Left lung (tissue), 10 donors: Measurements from ENCODE around the gene STPG2. TPM values are rescaled to one million over a fixed set of nuclear protein-coding genes. Genes with fewer than 3 reads are reported as not detected.

Experiments used
- ATAC-seq: fragments of 200-7000 bp; cut with Tn5 transposase; one replicate; pipeline ENCODE4 v1.9.1; 2020; ENCODE audit warnings: moderate library complexity
- DNase-seq, 4 donors: peaks; one replicate each; pipeline ENCODE4 v3.0.0-alpha.2; 2013 to 2020
- H3K27ac ChIP-seq, 2 donors: fragments of 200-600 bp; sonication (generic) in 1 of 2; one replicate each; pipeline versions ENCODE4 v1.5.0 to v1.8.0; 2020 to 2021
- H3K27me3 ChIP-seq, 2 donors: fragments of 200-600 bp; sonication (generic) in 1 of 2; one replicate each; pipeline versions ENCODE4 v1.5.0 to v1.8.0; 2020 to 2021
- H3K36me3 ChIP-seq, 2 donors: fragments of 200-600 bp; sonication (generic) in 1 of 2; one replicate each; pipeline versions ENCODE4 v1.5.0 to v1.8.0; 2020 to 2021
- H3K4me1 ChIP-seq, 2 donors: fragments of 200-600 bp; one replicate each; pipeline ENCODE4 v1.8.0; 2021
- H3K4me3 ChIP-seq, 2 donors: fragments of 200-600 bp; sonication (generic) in 1 of 2; one replicate each; pipeline versions ENCODE4 v1.5.0 to v1.8.0; 2020 to 2021; ENCODE audit warnings: mild to moderate bottlenecking in 1 of 2
- H3K9me3 ChIP-seq, 2 donors: fragments of 200-600 bp; sonication (generic) in 1 of 2; one replicate each; pipeline versions ENCODE4 v1.5.0 to v1.8.0; 2020 to 2021
- CTCF ChIP-seq, 2 donors: fragments of 200-600 bp; sonication (generic) in 1 of 2; IDR thresholded peaks; one replicate each; pipeline versions ENCODE4 v1.5.0 to v1.8.0; 2021; ENCODE audit warnings: antibody characterized with exemption in 2 of 2
- intact Hi-C, 2 donors: fragments of 100-400 bp; cut with DNase I; formaldehyde crosslinking; loops; one replicate each; pipeline versions ENCODE4 v1.11.2 to v1.14.2; 2022
- polyA plus RNA-seq, 6 donors: library from polyadenylated mRNA; unstranded; fragments of 120-200 nt; gene quantifications; one replicate each; pipeline ENCODE4 v1.2.1, GENCODE V29; 2013; ENCODE audit not compliant: insufficient read length in 6 of 6
- total RNA-seq, 2 donors: library from RNA; stranded (reverse); fragmentation: NEBNext Ultra II Directional; extraction: Animal tissue kit (Norgen Biotek cat#: 25700); gene quantifications; one replicate each; pipeline ENCODE4 v1.2.1, GENCODE V29; 2021
- donor health status: DM: no; HTN: yes; CAD: no.
- donor health status: DM: no; HTN: no; CAD: no.

Gene STPG2
- total and polyA plus RNA-seq, 8 donors, result 0.13 to 0.76 (median 0.30) TPM

DNA sequence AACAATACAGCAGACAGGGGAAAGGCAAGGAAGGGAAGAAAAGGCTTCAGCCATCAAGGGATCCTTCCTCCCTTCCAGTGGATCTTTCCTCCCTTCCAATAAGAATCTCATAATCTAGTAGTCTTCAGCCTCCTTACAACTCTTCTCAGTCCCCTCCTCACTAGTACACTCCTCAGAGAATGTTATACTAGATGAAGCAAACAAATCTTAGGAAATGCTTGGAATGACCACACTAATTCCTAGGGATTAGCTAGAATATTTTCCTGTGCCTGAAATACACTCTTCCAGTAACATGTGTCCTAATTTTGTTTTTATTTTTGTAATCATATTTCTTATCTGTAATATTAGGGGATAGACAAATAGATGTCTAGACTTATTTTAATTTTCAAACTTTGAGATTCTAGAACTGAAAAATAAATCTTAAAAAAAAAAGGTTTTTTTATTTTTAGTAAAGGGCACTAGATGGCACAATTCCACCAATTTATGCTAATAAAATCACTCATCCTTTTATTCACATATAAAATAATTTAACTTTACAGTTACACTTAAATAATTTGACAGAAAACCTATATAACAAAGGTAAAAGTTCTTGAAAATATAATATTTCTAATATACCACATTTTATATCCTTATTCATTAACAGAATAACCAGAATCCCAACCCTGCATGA, 7.0 kb upstream of the STPG2 start:
- intact Hi-C loops, result no loop called here
- no peaks in the 10 kb centered on the region for H3K9me3 ChIP-seq
- ATAC-seq (no peak), DNase-seq (peak in 1 of 4 donors; percentile 8)
- no peak for TF ChIP-seq CTCF (IDR thresholded peaks at IDR 0.05)
- H3K27ac ChIP-seq, result no peak overlapping the region
- H3K4me3 ChIP-seq, result no peak overlapping the region
- no peaks in the 10 kb centered on the region for H3K36me3 ChIP-seq
- no peaks in the 10 kb centered on the region for H3K4me1 ChIP-seq
- H3K27me3 ChIP-seq, result no peaks in the 10 kb centered on the region

GRCh38 chr4:98148856-98149255, 5.6 kb upstream of the STPG2 start:
- H3K9me3 ChIP-seq, result no peaks in the 10 kb centered on the region
- ATAC-seq (peak; percentile 91), DNase-seq (no peak)
- H3K27ac ChIP-seq, result no peak overlapping the region
- H3K36me3 ChIP-seq, result no peaks in the 10 kb centered on the region
- H3K4me1 ChIP-seq, result no peaks in the 10 kb centered on the region
- intact Hi-C loops, result no loop called here
- no peaks in the 10 kb centered on the region for H3K27me3 ChIP-seq
- no peak overlapping the region for H3K4me3 ChIP-seq
- TF ChIP-seq CTCF (IDR thresholded peaks at IDR 0.05), result no peak

DNA sequence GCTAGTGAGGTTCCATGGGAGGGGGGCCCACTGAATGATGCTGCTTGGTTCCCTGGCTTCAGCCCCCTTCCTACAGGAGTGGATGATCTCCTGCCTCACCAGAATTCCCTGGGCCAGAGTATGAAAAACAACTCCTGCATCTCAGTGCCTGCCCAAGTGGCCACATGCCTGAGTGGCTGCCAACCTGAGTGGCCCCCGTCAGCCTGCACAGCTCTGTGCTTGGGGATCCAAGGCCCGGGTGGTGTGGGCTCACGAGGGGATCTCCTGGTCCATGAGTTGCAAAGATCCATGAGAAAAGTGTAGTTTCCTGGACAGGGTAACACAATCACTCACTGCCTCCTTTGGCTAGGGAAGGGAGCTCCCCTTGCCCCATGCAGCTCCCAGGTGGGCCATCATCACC, 17.1 kb downstream of the STPG2 start:
- Histone ChIP-seq H3K9me3 (peaks cover 0 to 6% of the 10 kb centered on the region in 2 donors), H3K4me3 (no peak overlapping the region), H3K27me3 (no peaks in the 10 kb centered on the region), H3K36me3 (no peaks in the 10 kb centered on the region), H3K4me1 (no peaks in the 10 kb centered on the region), H3K27ac (no peak overlapping the region)
- DNase-seq, result no peak
- TF ChIP-seq CTCF (IDR thresholded peaks at IDR 0.05), result no peak
- ATAC-seq, result no peak
- intact Hi-C loops, result no loop called here

- H3K36me3 ChIP-seq, result no peaks in the 10 kb centered on the region
- no peak for TF ChIP-seq CTCF (IDR thresholded peaks at IDR 0.05)
- intact Hi-C loops, result no loop called here
- peaks cover 0 to 6% of the 10 kb centered on the region in 2 donors for H3K9me3 ChIP-seq
- DNase-seq (no peak), ATAC-seq (no peak)
- no peak overlapping the region for H3K4me3 ChIP-seq
- H3K27me3 ChIP-seq, result no peaks in the 10 kb centered on the region
- H3K27ac ChIP-seq, result no peak overlapping the region
- no peaks in the 10 kb centered on the region for H3K4me1 ChIP-seq
Measured at GRCh38 chr4:98125585-98125984, 17.7 kb downstream of the STPG2 start.

DNA sequence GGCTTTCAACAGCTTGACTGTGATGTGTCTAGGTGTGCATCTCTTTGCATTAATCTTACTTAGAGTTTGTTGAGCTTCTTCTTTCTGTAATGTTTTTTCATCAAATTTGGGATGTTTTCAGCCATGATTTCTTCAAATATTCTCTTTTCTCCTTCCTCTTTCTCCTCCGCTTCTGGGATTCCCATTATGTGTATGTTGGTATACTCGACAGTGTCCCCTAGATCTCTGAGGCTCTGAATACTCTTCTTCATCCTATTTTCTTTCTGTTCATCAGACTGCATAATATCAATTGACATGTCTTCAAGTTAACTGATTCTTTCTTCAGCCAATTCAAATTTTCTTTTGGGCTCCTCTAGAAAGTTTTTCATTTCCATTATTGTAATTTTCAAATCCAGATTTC, 25.9 kb downstream of the STPG2 start:
- Histone ChIP-seq H3K27ac (no peak overlapping the region), H3K9me3 (peaks cover 0 to 27% of the 10 kb centered on the region in 2 donors), H3K36me3 (no peaks in the 10 kb centered on the region), H3K4me1 (no peaks in the 10 kb centered on the region), H3K27me3 (no peaks in the 10 kb centered on the region), H3K4me3 (no peak overlapping the region)
- DNase-seq, result no peak
- ATAC-seq, result no peak
- intact Hi-C loops, result no loop called here
- TF ChIP-seq CTCF (IDR thresholded peaks at IDR 0.05), result no peak
